HepG2 (cell line): ENCODE measurements around the gene MAP1LC3B. TPM values are rescaled to one million over a fixed set of nuclear protein-coding genes. Genes with fewer than 3 reads are reported as not detected.

Experiments used
- ARID2 ChIP-seq: sonication (generic); formaldehyde crosslinking; IDR thresholded peaks from 2 replicates; pipeline ENCODE4 v1.8.1; 2022; ENCODE audit warnings: mild to moderate bottlenecking, missing genetic modification reagents, borderline replicate concordance
- ATF4 ChIP-seq, 2 experiments: fragments of 450-650 bp in 1 of 2; sonication (generic) in 1 of 2; formaldehyde crosslinking; IDR thresholded peaks; 2 replicates each; pipeline versions ENCODE4 v1.5.0 to v1.8.0; 2020 to 2022; ENCODE audit warnings: mild to moderate bottlenecking in 1 of 2, missing genetic modification reagents in 1 of 2
- CEBPZ ChIP-seq: IDR thresholded peaks from 2 replicates; pipeline ENCODE4 v1.6.1; 2012; ENCODE audit warnings: low read length, improper control_type of control experiment
- LCORL ChIP-seq, 2 experiments: fragments of 450-650 bp in 1 of 2; sonication (generic) in 1 of 2; formaldehyde crosslinking in 1 of 2; IDR thresholded peaks; 2 replicates each; pipeline versions ENCODE4 v1.5.0 to v1.6.1; 2017 to 2020; ENCODE audit warnings: antibody characterized with exemption in 1 of 2, missing genetic modification reagents in 1 of 2
- MBNL3 ChIP-seq: fragments of 250-450 bp; sonication (Bioruptor Pico); conservative IDR thresholded peaks from 2 replicates; pipeline ENCODE4 v1.8.0; 2022; ENCODE audit warnings: mild to moderate bottlenecking, inconsistent platforms
- PRDM15 ChIP-seq: sonication (generic); formaldehyde crosslinking; IDR thresholded peaks from 2 replicates; pipeline ENCODE4 v1.4.0; 2020; ENCODE audit warnings: missing genetic modification reagents
- RBAK ChIP-seq: sonication (generic); formaldehyde crosslinking; IDR thresholded peaks from 2 replicates; pipeline ENCODE4 v1.5.1; 2020; ENCODE audit warnings: mild to moderate bottlenecking, missing genetic modification reagents
- REXO4 ChIP-seq: sonication (generic); formaldehyde crosslinking; IDR thresholded peaks from 2 replicates; pipeline ENCODE4 v1.8.0; 2022; ENCODE audit warnings: missing genetic modification reagents, mild to moderate bottlenecking, borderline replicate concordance
- TAF1 ChIP-seq: sonication (generic); formaldehyde crosslinking; IDR thresholded peaks from 2 replicates; pipeline ENCODE4 v1.4.0; 2020; ENCODE audit warnings: missing genetic modification reagents
- TBX2 ChIP-seq: sonication (generic); formaldehyde crosslinking; IDR thresholded peaks from 2 replicates; pipeline ENCODE4 v1.5.0; 2020; ENCODE audit warnings: missing genetic modification reagents, mild to moderate bottlenecking, borderline replicate concordance
- TEAD2 ChIP-seq: sonication (generic); formaldehyde crosslinking; IDR thresholded peaks from 2 replicates; pipeline ENCODE4 v1.9.0; 2021; ENCODE audit warnings: missing genetic modification reagents
- ZFAT ChIP-seq: sonication (generic); formaldehyde crosslinking; conservative IDR thresholded peaks from 2 replicates; pipeline ENCODE4 v1.8.1; 2023; ENCODE audit warnings: missing genetic modification reagents, inconsistent platforms
- ZNF121 ChIP-seq: sonication (generic); formaldehyde crosslinking; IDR thresholded peaks from 2 replicates; pipeline ENCODE4 v1.5.0; 2020; ENCODE audit warnings: mild to moderate bottlenecking, missing genetic modification reagents
- ZNF205 ChIP-seq: IDR thresholded peaks from 2 replicates; pipeline ENCODE4 v1.6.1; 2018; ENCODE audit warnings: missing biosample characterization, missing genetic modification reagents
- ZNF225 ChIP-seq: sonication (generic); formaldehyde crosslinking; IDR thresholded peaks from 2 replicates; pipeline ENCODE4 v1.4.0; 2020; ENCODE audit warnings: mild to moderate bottlenecking, missing genetic modification reagents
- ZNF282 ChIP-seq: fragments of 450-650 bp; IDR thresholded peaks from 2 replicates; pipeline ENCODE4 v1.6.1; 2018; ENCODE audit not compliant: partially characterized antibody
- ZNF3 ChIP-seq: IDR thresholded peaks from 2 replicates; pipeline ENCODE4 v1.7.0; 2017; ENCODE audit warnings: inconsistent platforms
- ZNF572 ChIP-seq: sonication (generic); formaldehyde crosslinking; IDR thresholded peaks from 2 replicates; pipeline ENCODE4 v1.5.1; 2020; ENCODE audit warnings: mild to moderate bottlenecking, missing genetic modification reagents
- ZNF577 ChIP-seq: sonication (generic); formaldehyde crosslinking; IDR thresholded peaks from 2 replicates; pipeline ENCODE4 v1.4.0; 2020; ENCODE audit warnings: mild to moderate bottlenecking, low read depth, missing genetic modification reagents, borderline replicate concordance
- ZNF614 ChIP-seq: IDR thresholded peaks from 2 replicates; pipeline ENCODE4 v1.6.1; 2018; ENCODE audit warnings: missing biosample characterization, missing genetic modification reagents, inconsistent platforms, borderline replicate concordance
- polyA plus RNA-seq, 8 experiments: library from polyadenylated mRNA; depleted of rRNA in 3 of 8; stranded (reverse) in 7 of 8; unstranded in 1 of 8; fragments of >200 nt; fragmentation: Illumina TruSeq in 4 of 8; extraction: Trizol in 4 of 8; gene quantifications; 2 replicates each; pipeline versions ENCODE4 v1.2.1 to v1.2.3, GENCODE V29; 2011 to 2016; ENCODE audit warnings: low read depth in 4 of 8, missing spikeins in 1 of 8, mixed read lengths in 1 of 8; ENCODE audit not compliant: insufficient read depth in 1 of 8
- total RNA-seq, 5 experiments: library from RNA; depleted of rRNA; stranded (reverse); fragments of >200 nt; fragmentation: Illumina TruSeq; extraction: Trizol; gene quantifications; 2 replicates each; pipeline ENCODE4 v1.2.3, GENCODE V29; 2016; ENCODE audit warnings: low read depth in 1 of 5

Gene MAP1LC3B
- total and polyA plus RNA-seq, 2 of the 13 experiments (the other 11 are each of a cell fraction or from before 2014, with no cell fraction given) = 15.7 to 37.4 TPM

- TF ChIP-seq ZNF577 (CRISPR knock-in tag) = no peak
- TF ChIP-seq PRDM15 (CRISPR knock-in tag) = no peak
- TF ChIP-seq ZNF572 (CRISPR knock-in tag) = no peak
- peak; percentile 79 to 100 for TF ChIP-seq ATF4 (CRISPR knock-in tag; IDR thresholded peaks at IDR 0.05)
- peak; percentile 52 for TF ChIP-seq ZNF205 (CRISPR knock-in tag)
- peak; percentile 79; the same call in 1 of the 2 replicates for TF ChIP-seq ARID2 (CRISPR knock-in tag)
- TF ChIP-seq REXO4 = no peak
- TF ChIP-seq TEAD2 (CRISPR knock-in tag) = no peak
- no peak; the same call in 1 of the 2 replicates for TF ChIP-seq ZNF225 (CRISPR knock-in tag)
- peak; percentile 84 for TF ChIP-seq TBX2 (CRISPR knock-in tag)
- TF ChIP-seq ZFAT = no peak
- peak; percentile 76; the same call in 1 of the 2 replicates for TF ChIP-seq TAF1 (CRISPR knock-in tag)
- TF ChIP-seq LCORL (IDR thresholded peaks at IDR 0.05) = peak; percentile 28; the same call in 1 of the 2 replicates
- TF ChIP-seq LCORL (CRISPR knock-in tag; IDR thresholded peaks at IDR 0.05) = peak; percentile 87
- TF ChIP-seq MBNL3 (CRISPR knock-in tag) = no peak
- TF ChIP-seq ZNF121 (CRISPR knock-in tag) = no peak; the same call in 1 of the 2 replicates
- no peak for TF ChIP-seq RBAK (CRISPR knock-in tag)
- TF ChIP-seq ZNF3 (CRISPR knock-in tag) = no peak
- peak; percentile 4; the same call in 1 of the 2 replicates for TF ChIP-seq CEBPZ
- TF ChIP-seq ZNF282 = no peak
- peak; percentile 86; the same call in 1 of the 2 replicates for TF ChIP-seq ZNF614
Observed at GRCh38 chr16:87387942-87388817, 4.0 kb upstream of the MAP1LC3B start (continued).
